ENCODE data around the gene DCC. TPM values are rescaled to one million over a fixed set of nuclear protein-coding genes. Genes with fewer than 3 reads are reported as not detected.

The DCC gene
- total RNA-seq, 1 experiment from 2014 or later, result 0.72 TPM

- Mint-ChIP-seq H3K27ac (no peak overlapping the region), H3K4me3 (no peak overlapping the region), H3K9me3 (no peaks in the 10 kb centered on the region), H3K4me1 (peaks cover 13% of the 10 kb centered on the region), H3K36me3 (no peaks in the 10 kb centered on the region), H3K27me3 (ENCODE audit: low read depth) (no peaks in the 10 kb centered on the region)
- ChIA-PET POLR2A (no interaction called here), CTCF (no interaction called here)
- ATAC-seq, result no peak
- no peak for DNase-seq (ENCODE audit: low spot score)
- no peak for TF ChIP-seq JAZF1 (CRISPR knock-in tag; IDR thresholded peaks at IDR 0.05)
- no peak for TF ChIP-seq FOXJ3 (CRISPR knock-in tag; IDR thresholded peaks at IDR 0.05; ENCODE audit: borderline replicate concordance)
- TF ChIP-seq FOXP1 (CRISPR knock-in tag; IDR thresholded peaks at IDR 0.05; ENCODE audit: borderline replicate concordance), result no peak
Observed at GRCh38 chr18:52620926-52621439, 281.0 kb downstream of the DCC start.

GRCh38 chr18:52624702-52625101 lies 284.7 kb downstream of the DCC start:
- H3K36me3 Mint-ChIP-seq, result no peaks in the 10 kb centered on the region
- no peak overlapping the region for H3K4me3 Mint-ChIP-seq
- H3K27me3 Mint-ChIP-seq (ENCODE audit: low read depth), result no peaks in the 10 kb centered on the region
- H3K27ac Mint-ChIP-seq, result no peak overlapping the region
- peaks cover 13% of the 10 kb centered on the region for H3K4me1 Mint-ChIP-seq
- no peak for TF ChIP-seq NR1H2 (CRISPR knock-in tag; IDR thresholded peaks at IDR 0.05)
- no peak for TF ChIP-seq FOXP4 (CRISPR knock-in tag; IDR thresholded peaks at IDR 0.05)
- TF ChIP-seq ZNF138 (CRISPR knock-in tag; conservative IDR thresholded peaks at IDR 0.05), result no peak
- TF ChIP-seq, protein P1, sequence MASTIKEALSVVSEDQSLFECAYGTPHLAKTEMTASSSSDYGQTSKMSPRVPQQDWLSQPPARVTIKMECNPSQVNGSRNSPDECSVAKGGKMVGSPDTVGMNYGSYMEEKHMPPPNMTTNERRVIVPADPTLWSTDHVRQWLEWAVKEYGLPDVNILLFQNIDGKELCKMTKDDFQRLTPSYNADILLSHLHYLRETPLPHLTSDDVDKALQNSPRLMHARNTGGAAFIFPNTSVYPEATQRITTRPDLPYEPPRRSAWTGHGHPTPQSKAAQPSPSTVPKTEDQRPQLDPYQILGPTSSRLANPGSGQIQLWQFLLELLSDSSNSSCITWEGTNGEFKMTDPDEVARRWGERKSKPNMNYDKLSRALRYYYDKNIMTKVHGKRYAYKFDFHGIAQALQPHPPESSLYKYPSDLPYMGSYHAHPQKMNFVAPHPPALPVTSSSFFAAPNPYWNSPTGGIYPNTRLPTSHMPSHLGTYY (CRISPR knock-in tag; IDR thresholded peaks at IDR 0.05), result no peak
- TF ChIP-seq, protein P2, sequence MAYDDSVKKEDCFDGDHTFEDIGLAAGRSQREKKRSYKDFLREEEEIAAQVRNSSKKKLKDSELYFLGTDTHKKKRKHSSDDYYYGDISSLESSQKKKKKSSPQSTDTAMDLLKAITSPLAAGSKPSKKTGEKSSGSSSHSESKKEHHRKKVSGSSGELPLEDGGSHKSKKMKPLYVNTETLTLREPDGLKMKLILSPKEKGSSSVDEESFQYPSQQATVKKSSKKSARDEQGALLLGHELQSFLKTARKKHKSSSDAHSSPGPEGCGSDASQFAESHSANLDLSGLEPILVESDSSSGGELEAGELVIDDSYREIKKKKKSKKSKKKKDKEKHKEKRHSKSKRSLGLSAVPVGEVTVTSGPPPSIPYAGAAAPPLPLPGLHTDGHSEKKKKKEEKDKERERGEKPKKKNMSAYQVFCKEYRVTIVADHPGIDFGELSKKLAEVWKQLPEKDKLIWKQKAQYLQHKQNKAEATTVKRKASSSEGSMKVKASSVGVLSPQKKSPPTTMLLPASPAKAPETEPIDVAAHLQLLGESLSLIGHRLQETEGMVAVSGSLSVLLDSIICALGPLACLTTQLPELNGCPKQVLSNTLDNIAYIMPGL (CRISPR knock-in tag; IDR thresholded peaks at IDR 0.05), result no peak
- no peak for TF ChIP-seq RORB (CRISPR knock-in tag; IDR thresholded peaks at IDR 0.05)
- no peak for TF ChIP-seq NR2C2 (CRISPR knock-in tag; IDR thresholded peaks at IDR 0.05)
- no peak for TF ChIP-seq ZNF121 (CRISPR knock-in tag; IDR thresholded peaks at IDR 0.05)
- POLR2A ChIA-PET, result no interaction called here
- CTCF ChIA-PET, result no interaction called here
- DNase-seq (ENCODE audit: low spot score) (no peak), ATAC-seq (no peak)
- H3K9me3 Mint-ChIP-seq, result no peaks in the 10 kb centered on the region

- peak; percentile 59 for DNase-seq (ENCODE audit: low spot score)
- ChIA-PET CTCF (interaction anchor here (0.6 to 1.1 kb wide), 5 partner anchors 9 to 295 kb away, joined by 3 to 4 read pairs (median 3); no protein-coding TSS in a partner anchor), POLR2A (no interaction called here)
- Mint-ChIP-seq H3K27me3 (ENCODE audit: low read depth) (no peaks in the 10 kb centered on the region; the same call in 1 of the 2 replicates), H3K9me3 (peaks cover 22% of the 10 kb centered on the region), H3K4me3 (no peak overlapping the region), H3K36me3 (peaks cover 2% of the 10 kb centered on the region; the same call in 1 of the 2 replicates), H3K27ac (no peak overlapping the region), H3K4me1 (no peaks in the 10 kb centered on the region)
- peak; percentile 65 for ATAC-seq
- TF ChIP-seq NFE2L1 (CRISPR knock-in tag; IDR thresholded peaks at IDR 0.05), result peak; percentile 80
- TF ChIP-seq, protein P3, sequence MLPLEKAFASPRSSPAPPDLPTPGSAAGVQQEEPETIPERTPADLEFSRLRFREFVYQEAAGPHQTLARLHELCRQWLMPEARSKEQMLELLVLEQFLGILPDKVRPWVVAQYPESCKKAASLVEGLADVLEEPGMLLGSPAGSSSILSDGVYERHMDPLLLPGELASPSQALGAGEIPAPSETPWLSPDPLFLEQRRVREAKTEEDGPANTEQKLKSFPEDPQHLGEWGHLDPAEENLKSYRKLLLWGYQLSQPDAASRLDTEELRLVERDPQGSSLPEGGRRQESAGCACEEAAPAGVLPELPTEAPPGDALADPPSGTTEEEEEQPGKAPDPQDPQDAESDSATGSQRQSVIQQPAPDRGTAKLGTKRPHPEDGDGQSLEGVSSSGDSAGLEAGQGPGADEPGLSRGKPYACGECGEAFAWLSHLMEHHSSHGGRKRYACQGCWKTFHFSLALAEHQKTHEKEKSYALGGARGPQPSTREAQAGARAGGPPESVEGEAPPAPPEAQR (CRISPR knock-in tag; IDR thresholded peaks at IDR 0.05), result no peak
Observed at GRCh38 chr18:52636536-52636935, 296.5 kb downstream of the DCC start.

GRCh38 chr18:52648201-52648600 lies 308.2 kb downstream of the DCC start:
- DNase-seq (ENCODE audit: low spot score) (no peak), ATAC-seq (no peak)
- no peaks in the 10 kb centered on the region for H3K36me3 Mint-ChIP-seq
- CTCF ChIA-PET, result no interaction called here
- H3K4me1 Mint-ChIP-seq, result peaks cover 3% of the 10 kb centered on the region; the same call in 1 of the 2 replicates
- no peak overlapping the region for H3K4me3 Mint-ChIP-seq
- no peaks in the 10 kb centered on the region for H3K27me3 Mint-ChIP-seq (ENCODE audit: low read depth)
- POLR2A ChIA-PET, result no interaction called here
- peaks cover 10% of the 10 kb centered on the region for H3K9me3 Mint-ChIP-seq
- H3K27ac Mint-ChIP-seq, result no peak overlapping the region
- TF ChIP-seq EMX1 (CRISPR knock-in tag; IDR thresholded peaks at IDR 0.05) (no peak), JUN (CRISPR knock-in tag; IDR thresholded peaks at IDR 0.05) (no peak), PREB (CRISPR knock-in tag; IDR thresholded peaks at IDR 0.05; ENCODE audit: borderline replicate concordance) (no peak), TP53 (CRISPR knock-in tag; IDR thresholded peaks at IDR 0.05) (no peak), OVOL2 (CRISPR knock-in tag; IDR thresholded peaks at IDR 0.05; ENCODE audit: borderline replicate concordance) (no peak), CREB1 (CRISPR knock-in tag; IDR thresholded peaks at IDR 0.05) (no peak), FOXP4 (CRISPR knock-in tag; IDR thresholded peaks at IDR 0.05) (no peak), TEAD1 (CRISPR knock-in tag; IDR thresholded peaks at IDR 0.05) (no peak)
